Ascending aorta (tissue), 2 donors: ENCODE results near the gene ZNF277. TPM values are rescaled to one million over a fixed set of nuclear protein-coding genes. Genes with fewer than 3 reads are reported as not detected.

Source experiments
- DNase-seq, 2 donors: peaks; one replicate each; pipeline ENCODE4 v3.0.0-alpha.2; 2019; ENCODE audit warnings: low spot score in 2 of 2
- H3K27ac ChIP-seq, 2 donors: fragments of 200-600 bp; sonication (generic); one replicate each; pipeline ENCODE4 v1.5.1; 2016 to 2017; ENCODE audit warnings: mild to moderate bottlenecking in 1 of 2
- H3K27me3 ChIP-seq: fragments of 200-600 bp; sonication (generic); one replicate; pipeline ENCODE4 v1.5.1; 2017
- H3K36me3 ChIP-seq, 2 donors: fragments of 200-600 bp; sonication (generic); one replicate each; pipeline ENCODE4 v1.5.1; 2016
- H3K4me1 ChIP-seq, 2 donors: fragments of 200-600 bp; sonication (generic); one replicate each; pipeline ENCODE4 v1.5.1; 2016 to 2017; ENCODE audit warnings: mild to moderate bottlenecking in 1 of 2
- H3K4me3 ChIP-seq, 2 donors: fragments of 200-600 bp; sonication (generic); one replicate each; pipeline ENCODE4 v1.5.1; 2016 to 2017; ENCODE audit warnings: mild to moderate bottlenecking in 1 of 2
- H3K9me3 ChIP-seq, 2 donors: fragments of 200-600 bp; sonication (generic); one replicate each; pipeline ENCODE4 v1.5.1; 2016
- CTCF ChIP-seq, 3 experiments: fragments of 200-600 bp in 2 of 3; fragments of 450-650 bp in 1 of 3; sonication (generic) in 2 of 3; IDR thresholded peaks; one replicate each; pipeline ENCODE4 v1.5.1; 2016 to 2019; ENCODE audit warnings: antibody characterized with exemption in 3 of 3, mild to moderate bottlenecking in 1 of 3, moderate library complexity in 1 of 3
- intact Hi-C: fragments of 100-400 bp; cut with DNase I; formaldehyde crosslinking; loops from one replicate; pipeline ENCODE4 v1.15.1; 2023
- total RNA-seq: library from RNA; depleted of rRNA; stranded (reverse); fragments of >200 nt; gene quantifications from one replicate; pipeline ENCODE4 v1.1.0, GENCODE V29; 2016

Gene ZNF277
- total RNA-seq, 1 donor from 2014 or later = 0.43 TPM

- Histone ChIP-seq H3K27ac (no peak overlapping the region), H3K36me3 (peaks cover 0 to 6% of the 10 kb centered on the region in 2 donors), H3K9me3 (no peaks in the 10 kb centered on the region), H3K27me3 (no peaks in the 10 kb centered on the region), H3K4me1 (no peaks in the 10 kb centered on the region), H3K4me3 (no peak overlapping the region)
- DNase-seq = no peak
- intact Hi-C loops = no loop called here
- no peak for TF ChIP-seq CTCF (IDR thresholded peaks at IDR 0.05)
Observed at GRCh38 chr7:112283382-112283910, 77.0 kb downstream of the ZNF277 start.

- TF ChIP-seq CTCF (IDR thresholded peaks at IDR 0.05) = no peak
- peaks cover 0 to 14% of the 10 kb centered on the region in 2 donors for H3K36me3 ChIP-seq
- no peak overlapping the region for H3K4me3 ChIP-seq
- H3K27me3 ChIP-seq = no peaks in the 10 kb centered on the region
- intact Hi-C loops = no loop called here
- H3K27ac ChIP-seq = no peak overlapping the region
- no peaks in the 10 kb centered on the region for H3K9me3 ChIP-seq
- no peak for DNase-seq
- no peaks in the 10 kb centered on the region for H3K4me1 ChIP-seq
Observed at GRCh38 chr7:112286250-112287086, 80.0 kb downstream of the ZNF277 start.

- intact Hi-C loops = no loop called here
- H3K27me3 ChIP-seq = no peaks in the 10 kb centered on the region
- DNase-seq = no peak
- H3K9me3 ChIP-seq = no peaks in the 10 kb centered on the region
- no peak for TF ChIP-seq CTCF (IDR thresholded peaks at IDR 0.05)
- H3K27ac ChIP-seq = no peak overlapping the region
- H3K36me3 ChIP-seq = peaks cover 0 to 14% of the 10 kb centered on the region in 2 donors
- H3K4me3 ChIP-seq = no peak overlapping the region
- H3K4me1 ChIP-seq = no peaks in the 10 kb centered on the region
Observed at GRCh38 chr7:112288301-112288700, 81.8 kb downstream of the ZNF277 start.

DNA sequence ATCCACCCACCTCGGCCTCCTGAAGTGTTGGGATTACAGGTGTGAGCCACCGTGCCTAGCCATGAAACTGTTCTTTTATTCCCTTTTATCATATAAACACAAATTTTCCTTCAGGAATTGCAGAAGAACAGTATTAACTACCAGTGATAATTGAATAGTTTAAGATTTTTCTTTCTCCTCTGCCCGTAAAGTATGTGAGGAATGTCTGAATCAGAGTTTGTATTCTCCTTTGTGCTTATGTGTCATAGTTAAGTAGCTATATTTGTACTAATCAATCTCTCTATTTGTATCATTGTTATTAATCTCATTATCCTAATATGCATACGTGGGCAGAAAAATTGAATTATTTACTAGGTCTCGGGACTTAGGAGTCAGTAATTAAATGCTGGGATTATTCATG, 83.6 kb downstream of the ZNF277 start:
- Histone ChIP-seq H3K27ac (no peak overlapping the region), H3K36me3 (peaks cover 0 to 14% of the 10 kb centered on the region in 2 donors), H3K4me3 (no peak overlapping the region), H3K9me3 (no peaks in the 10 kb centered on the region), H3K27me3 (no peaks in the 10 kb centered on the region), H3K4me1 (no peaks in the 10 kb centered on the region)
- no peak for DNase-seq
- no peak for TF ChIP-seq CTCF (IDR thresholded peaks at IDR 0.05)
- intact Hi-C loops = no loop called here

- no peak overlapping the region for H3K27ac ChIP-seq
- no peak for TF ChIP-seq CTCF (IDR thresholded peaks at IDR 0.05)
- H3K36me3 ChIP-seq = peaks cover 0 to 14% of the 10 kb centered on the region in 2 donors
- no peak for DNase-seq
- no peaks in the 10 kb centered on the region for H3K9me3 ChIP-seq
- intact Hi-C loops = no loop called here
- H3K4me3 ChIP-seq = no peak overlapping the region
- H3K4me1 ChIP-seq = no peaks in the 10 kb centered on the region
- H3K27me3 ChIP-seq = no peaks in the 10 kb centered on the region
Observed at GRCh38 chr7:112292162-112292561, 85.7 kb downstream of the ZNF277 start.
